Body of pancreas (tissue), 4 donors: Measurements from ENCODE around the gene RRAGB.
"Not testable (repeated sequence)": the region's sequence is repeated elsewhere in the genome, so short reads cannot be mapped to it uniquely, and the experiment has no call there.

Experiments
- POLR2A ChIP-seq, 3 donors: fragments of 450-650 bp; IDR thresholded peaks; one replicate each; pipeline ENCODE4 v1.6.1; 2016; ENCODE audit warnings: antibody characterized with exemption in 3 of 3, mild to moderate bottlenecking in 2 of 3
- TF ChIP-seq, protein P1 (sequence below), 7 experiments: fragments of 450-650 bp in 4 of 7; fragments of 200-600 bp in 3 of 7; sonication (generic) in 3 of 7; IDR thresholded peaks; one replicate each; pipeline ENCODE4 v1.5.1; 2016 to 2019; ENCODE audit warnings: antibody characterized with exemption in 7 of 7

DNA sequence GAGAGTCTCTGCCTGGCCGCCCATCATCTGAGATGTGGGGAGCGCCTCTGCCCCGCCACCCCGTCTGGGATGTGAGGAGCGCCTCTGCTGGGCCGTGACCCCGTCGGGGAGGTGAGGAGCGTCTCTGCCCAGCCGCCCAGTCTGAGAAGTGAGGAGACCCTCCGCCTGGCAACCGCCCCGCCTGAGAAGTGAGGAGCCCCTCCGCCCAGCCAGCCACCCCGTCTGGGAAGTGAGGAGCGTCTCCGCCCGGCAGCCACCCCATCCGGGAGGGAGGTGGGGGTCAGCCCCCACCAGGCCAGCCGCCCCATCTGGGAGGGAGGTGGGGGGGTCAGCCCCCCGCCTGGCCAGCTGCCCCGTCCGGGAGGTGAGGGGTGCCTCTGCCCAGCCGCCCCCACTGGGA lies 30.9 kb downstream of the RRAGB start:
- TF ChIP-seq, protein P1, sequence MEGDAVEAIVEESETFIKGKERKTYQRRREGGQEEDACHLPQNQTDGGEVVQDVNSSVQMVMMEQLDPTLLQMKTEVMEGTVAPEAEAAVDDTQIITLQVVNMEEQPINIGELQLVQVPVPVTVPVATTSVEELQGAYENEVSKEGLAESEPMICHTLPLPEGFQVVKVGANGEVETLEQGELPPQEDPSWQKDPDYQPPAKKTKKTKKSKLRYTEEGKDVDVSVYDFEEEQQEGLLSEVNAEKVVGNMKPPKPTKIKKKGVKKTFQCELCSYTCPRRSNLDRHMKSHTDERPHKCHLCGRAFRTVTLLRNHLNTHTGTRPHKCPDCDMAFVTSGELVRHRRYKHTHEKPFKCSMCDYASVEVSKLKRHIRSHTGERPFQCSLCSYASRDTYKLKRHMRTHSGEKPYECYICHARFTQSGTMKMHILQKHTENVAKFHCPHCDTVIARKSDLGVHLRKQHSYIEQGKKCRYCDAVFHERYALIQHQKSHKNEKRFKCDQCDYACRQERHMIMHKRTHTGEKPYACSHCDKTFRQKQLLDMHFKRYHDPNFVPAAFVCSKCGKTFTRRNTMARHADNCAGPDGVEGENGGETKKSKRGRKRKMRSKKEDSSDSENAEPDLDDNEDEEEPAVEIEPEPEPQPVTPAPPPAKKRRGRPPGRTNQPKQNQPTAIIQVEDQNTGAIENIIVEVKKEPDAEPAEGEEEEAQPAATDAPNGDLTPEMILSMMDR (IDR thresholded peaks at IDR 0.05) = not testable (repeated sequence)
- TF ChIP-seq POLR2A (IDR thresholded peaks at IDR 0.05) = not testable (repeated sequence)
